ENCODE results near the gene JAM3.
A peak's percentile ranks its signal among the peaks of the same experiment; 100 is the strongest.

JAM3 gene

DNA sequence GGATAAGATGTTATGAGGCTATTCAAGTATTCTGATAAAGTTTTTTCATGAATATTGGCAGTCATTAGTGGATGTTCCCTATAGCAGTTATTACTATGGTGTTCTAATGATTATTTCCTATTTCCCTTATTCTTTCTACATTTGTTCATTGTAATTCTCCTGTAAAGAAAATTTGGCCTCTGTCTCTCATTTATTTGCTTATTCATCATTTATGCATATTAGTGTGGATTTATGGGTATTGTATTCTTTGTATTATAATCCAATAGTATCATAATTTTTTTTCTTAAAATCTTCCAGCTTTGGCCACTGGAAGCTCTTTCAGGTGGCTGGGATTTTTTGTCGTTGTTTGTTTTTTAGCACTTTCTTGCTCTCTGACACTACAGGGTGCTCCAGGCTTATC is 47.3 kb downstream of the JAM3 start:
- DNase-seq, result no peak

GRCh38 chr11:134118006-134118405 is 49.1 kb downstream of the JAM3 start:
- no peak for DNase-seq

GRCh38 chr11:134119094-134119493 is 50.2 kb downstream of the JAM3 start:
- no peak for DNase-seq

DNA sequence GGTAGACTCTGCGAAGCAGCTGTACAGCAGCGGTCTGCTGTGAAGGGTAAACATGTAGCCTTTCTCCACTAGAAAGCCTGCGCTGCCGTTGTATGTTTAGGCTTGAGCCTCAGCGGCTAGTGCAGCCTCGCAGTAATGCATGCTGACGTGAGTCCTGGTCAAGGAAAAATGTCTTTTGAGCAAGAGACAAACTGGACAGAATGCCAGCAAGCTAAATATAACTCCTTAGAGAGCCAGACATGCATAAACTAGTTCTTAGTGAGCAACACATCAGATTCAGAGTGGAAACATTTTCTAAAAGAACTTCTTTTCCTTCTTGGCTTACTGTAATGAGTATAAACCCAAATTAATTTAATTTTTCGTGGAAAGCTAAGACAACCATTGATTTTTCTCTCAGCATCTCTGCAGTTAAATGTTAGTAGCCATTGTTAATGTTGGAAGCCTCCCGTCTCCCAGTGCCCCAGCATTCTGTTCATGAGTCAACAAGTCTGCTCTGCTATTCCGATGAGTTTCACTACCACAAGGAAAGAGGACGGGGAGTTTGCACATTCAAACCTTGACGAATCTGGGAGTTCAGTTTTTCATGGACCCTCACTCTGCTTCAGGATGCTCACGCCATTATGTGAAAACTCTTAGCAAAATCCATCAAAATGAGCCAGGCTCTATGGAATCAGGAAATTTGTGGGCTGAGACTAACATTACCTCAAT is 51.4 kb downstream of the JAM3 start:
- DNase-seq, result no peak

DNA sequence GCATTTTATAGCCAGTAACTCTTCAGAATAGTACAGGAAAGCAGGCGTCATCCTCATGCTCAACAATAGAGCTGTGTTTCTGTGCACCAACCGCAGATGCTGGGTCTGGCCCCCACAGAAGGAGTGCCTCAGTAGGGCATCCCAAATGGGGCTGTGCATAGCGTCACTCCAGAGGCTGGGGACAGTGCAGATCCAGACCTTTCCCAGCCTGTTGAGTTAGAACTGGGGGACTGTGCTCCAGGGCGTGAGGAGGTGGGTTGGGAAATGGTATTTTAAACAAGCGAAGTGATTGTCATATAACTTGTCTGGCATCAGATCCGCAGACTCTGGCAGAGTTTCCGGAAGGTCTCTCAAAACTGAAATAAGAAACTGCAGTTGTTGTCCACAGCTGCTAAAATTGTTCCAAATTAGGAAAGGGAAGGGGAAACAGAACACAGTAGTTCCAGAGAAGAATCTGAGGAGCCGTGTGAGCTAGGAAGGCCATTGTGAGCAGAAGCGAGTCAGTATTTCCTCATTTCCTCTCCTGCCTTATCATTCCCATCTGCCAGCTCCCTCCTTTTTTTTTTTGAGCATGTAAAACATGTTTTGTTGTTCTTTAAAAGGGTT is 52.2 kb downstream of the JAM3 start:
- DNase-seq, result no peak

- no peak for DNase-seq
These were observed 56.0 kb downstream of the JAM3 start for GRCh38 chr11:134124660-134125451.

DNA sequence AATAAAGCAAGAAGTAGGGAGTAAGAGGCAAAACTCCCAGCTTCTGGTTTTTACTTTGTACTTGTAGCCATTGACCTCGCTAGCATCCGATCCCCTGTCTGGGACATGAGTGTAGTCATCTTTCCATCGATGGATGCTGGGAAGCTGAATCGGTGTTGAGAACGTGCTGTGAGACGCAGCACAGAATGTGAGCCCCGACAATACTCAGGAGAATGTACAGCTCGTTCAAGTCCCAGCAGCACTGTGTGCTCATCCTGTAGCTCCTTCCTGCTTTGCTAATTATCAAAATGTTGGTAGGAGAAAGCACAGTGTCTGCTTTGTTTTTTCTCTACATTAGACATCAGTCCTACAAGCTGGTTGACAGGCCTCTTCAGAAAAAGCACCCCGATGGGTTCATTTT is 56.6 kb downstream of the JAM3 start:
- DNase-seq, result no peak

DNA sequence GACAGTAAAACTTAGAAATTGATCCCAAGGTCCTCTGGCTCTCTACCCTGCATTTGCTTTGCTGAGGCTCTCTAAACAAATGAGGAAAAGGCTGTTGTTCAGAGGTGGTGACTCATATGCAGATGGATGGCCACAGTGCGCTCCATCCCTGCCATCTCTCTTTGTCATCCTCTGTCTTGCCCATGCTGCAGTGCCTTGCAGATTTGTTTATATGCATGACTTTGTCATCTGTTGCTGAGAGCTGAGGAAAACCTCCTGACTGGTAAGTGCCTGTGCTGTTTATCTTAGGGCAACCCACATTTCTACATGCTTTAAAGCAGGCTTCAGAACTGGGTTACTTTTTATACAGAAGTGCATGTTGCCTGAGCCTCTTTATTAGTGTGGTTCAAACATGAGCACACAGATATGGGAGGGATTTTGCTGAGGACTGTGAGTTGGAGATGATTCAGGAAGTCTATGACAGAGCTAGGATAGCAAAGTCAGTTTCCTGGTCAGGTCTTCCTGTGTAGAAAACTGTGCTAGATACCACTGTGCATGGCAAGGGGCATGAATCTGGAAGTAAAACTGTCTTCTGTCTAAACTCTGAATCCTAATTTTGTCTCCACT is 57.4 kb downstream of the JAM3 start:
- DNase-seq, result no peak

GRCh38 chr11:134131628-134132244 is 62.9 kb downstream of the JAM3 start:
- DNase-seq, result no peak

- DNase-seq, result no peak
These were observed 63.9 kb downstream of the JAM3 start for GRCh38 chr11:134132808-134133207.

- DNase-seq, result no peak
These were observed 65.3 kb downstream of the JAM3 start for GRCh38 chr11:134134167-134134566.

- no peak for DNase-seq
These were observed 69.5 kb downstream of the JAM3 start for GRCh38 chr11:134138376-134138775.

- DNase-seq, result no peak
These were observed 70.5 kb downstream of the JAM3 start for GRCh38 chr11:134139303-134139872.

DNA sequence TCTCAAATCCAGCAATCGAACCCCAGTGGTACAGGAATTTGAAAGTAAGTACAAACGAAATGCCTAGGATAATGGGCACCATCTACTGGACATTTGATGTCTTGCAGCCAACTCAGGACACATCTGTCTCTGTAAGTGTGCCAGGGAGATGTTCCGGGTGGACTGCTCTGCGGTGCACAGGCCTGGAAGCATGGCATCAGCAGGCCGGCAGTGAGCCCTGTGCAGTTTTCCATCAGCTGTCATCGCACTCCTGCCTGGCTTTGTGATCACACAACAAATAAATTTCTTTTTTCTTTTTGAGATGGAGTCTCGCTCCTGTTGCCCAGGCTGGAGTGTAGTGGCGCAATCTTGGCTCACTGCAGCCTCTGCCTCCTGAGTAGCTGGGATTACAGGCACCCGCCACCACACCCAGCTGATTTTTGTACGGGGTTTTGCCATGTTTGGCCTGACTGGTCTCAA is 71.0 kb downstream of the JAM3 start:
- DNase-seq, result peak; percentile 39 to 40

DNA sequence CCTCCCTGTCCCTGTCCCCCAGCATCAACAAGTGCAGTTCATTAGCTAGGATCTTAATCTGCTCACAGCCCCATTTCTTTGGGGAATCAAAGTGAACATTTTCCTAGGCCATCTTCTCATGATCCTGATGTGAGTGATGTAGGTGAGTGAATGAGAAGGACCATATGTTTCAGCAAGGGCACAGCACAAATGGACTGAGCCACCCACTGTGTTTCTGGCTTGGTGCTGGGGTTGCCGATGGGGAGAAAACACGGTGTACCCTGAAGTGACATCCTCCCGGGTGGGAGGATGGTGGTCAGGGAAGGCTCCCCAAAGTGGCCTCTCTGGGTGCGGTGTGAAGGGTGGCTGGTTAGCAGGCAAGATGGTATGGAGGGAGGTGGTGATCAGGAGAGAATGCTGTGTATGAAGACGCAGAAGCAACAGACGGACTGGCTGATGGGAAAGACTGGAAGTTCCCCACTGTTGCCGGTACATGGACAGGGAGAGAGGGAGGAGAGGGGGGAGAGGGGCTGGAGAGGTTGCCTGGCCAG is 72.2 kb downstream of the JAM3 start:
- DNase-seq, result no peak

GRCh38 chr11:134142536-134142935 is 73.7 kb downstream of the JAM3 start:
- no peak for DNase-seq

DNA sequence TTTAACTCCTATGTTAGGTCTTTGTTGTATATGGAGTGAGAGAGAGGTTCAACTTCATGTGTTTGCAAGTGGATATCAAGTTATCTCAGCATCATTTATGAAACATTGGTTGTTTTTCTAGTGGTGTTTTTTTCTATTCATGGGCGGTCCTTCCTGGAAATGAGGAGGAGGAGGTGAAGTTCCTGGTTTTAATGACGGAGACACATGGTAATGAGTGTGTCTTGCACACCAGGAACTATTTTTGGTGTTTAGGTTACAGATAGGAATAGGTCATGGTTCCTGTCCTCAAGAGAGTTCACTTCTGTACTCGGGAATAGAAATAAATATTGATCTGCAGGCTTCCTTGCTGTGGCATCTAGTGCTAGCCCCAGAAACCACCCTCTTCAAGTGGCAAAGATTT is 74.9 kb downstream of the JAM3 start:
- no peak for DNase-seq

DNA sequence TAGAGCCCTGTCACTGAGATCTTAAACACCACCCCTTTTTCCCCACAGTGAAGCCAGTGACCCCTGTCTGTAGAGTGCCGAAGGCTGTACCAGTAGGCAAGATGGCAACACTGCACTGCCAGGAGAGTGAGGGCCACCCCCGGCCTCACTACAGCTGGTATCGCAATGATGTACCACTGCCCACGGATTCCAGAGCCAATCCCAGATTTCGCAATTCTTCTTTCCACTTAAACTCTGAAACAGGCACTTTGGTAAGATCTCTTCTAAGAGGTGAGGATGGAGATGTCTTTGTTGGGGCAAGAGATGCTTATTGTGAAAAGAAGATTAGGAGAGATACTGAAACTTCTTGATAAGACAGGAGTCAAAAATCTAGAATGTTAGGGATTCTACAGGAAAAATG is 75.9 kb downstream of the JAM3 start:
- DNase-seq, result no peak

DNA sequence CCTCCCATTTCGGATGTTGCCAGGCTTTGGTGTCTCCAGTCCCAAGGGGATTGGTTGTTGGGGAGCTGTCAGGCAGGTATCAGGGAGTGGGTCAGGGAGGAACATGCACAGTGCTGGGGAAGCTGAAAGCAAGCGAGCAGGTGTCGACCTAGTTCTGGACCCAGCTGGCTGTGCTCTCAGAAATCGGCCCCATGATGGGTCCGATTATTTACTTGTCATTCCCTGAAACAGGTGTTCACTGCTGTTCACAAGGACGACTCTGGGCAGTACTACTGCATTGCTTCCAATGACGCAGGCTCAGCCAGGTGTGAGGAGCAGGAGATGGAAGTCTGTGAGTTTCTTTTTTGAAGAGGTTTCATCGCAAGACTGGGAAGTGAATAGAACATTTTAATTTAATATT is 76.8 kb downstream of the JAM3 start:
- no peak for DNase-seq

GRCh38 chr11:134146598-134146997 is 77.7 kb downstream of the JAM3 start:
- no peak for DNase-seq

- DNase-seq, result no peak
These were observed 80.5 kb downstream of the JAM3 start for GRCh38 chr11:134149371-134149770.

DNA sequence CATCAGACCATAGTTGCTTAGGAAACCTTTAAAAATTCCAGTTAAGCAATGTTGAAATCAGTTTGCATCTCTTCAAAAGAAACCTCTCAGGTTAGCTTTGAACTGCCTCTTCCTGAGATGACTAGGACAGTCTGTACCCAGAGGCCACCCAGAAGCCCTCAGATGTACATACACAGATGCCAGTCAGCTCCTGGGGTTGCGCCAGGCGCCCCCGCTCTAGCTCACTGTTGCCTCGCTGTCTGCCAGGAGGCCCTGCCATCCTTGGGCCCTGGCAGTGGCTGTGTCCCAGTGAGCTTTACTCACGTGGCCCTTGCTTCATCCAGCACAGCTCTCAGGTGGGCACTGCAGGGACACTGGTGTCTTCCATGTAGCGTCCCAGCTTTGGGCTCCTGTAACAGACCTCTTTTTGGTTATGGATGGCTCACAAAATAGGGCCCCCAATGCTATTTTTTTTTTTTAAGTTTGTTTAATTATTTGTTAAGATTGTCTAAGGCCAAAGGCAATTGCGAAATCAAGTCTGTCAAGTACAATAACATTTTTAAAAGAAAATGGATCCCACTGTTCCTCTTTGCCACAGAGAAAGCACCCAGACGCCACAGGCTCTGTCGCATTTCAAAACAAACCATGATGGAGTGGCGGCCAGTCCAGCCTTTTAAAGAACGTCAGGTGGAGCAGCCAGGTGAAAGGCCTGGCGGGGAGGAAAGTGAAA is 81.5 kb downstream of the JAM3 start:
- no peak for DNase-seq

Measured in AML-193 (cell line).